GM12801 (cell line): ENCODE results near the gene NEU4.

Experiments used
- TF ChIP-seq, protein P1 (sequence below): IDR thresholded peaks from one replicate; pipeline ENCODE4 v1.5.1; 2011; ENCODE audit warnings: control low read depth; ENCODE audit not compliant: insufficient read length; ENCODE audit errors: extremely low read depth

Gene NEU4

DNA sequence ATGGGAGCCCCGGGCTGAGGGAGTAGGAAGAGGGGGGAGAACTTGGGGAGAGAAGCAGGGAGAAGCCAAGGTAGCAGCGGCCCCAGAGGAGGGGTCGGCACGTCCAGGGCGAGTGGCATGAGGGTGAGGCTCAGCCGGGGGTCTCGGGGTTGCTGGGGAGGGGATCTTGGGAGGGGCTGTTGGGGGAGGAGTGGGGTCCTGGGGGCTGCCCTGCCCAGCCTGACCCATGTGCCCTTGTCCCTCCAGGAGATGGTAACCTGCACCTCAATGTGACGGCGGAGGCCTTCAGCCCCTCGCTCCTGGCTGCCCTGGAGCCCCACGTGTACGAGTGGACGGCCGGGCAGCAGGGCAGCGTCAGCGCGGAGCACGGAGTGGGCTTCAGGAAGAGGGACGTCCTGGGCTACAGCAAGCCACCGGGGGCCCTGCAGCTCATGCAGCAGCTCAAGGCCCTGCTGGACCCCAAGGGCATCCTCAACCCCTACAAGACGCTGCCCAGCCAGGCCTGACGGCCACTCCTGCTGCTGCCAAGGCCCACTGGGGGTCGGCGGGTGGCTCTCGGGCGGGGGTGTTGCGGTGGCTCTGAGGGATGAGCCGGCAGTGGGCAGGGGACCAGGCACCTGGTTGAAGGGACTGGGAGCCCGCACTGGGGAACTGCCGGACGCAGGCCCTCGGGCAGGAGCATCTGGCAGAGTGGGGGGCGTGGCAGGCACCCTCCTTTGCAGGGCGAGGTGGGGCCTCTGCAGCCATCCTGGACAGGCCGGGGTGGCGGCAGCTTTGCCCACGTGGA lies 41.3 kb upstream of the NEU4 start:
- TF ChIP-seq, protein P1, sequence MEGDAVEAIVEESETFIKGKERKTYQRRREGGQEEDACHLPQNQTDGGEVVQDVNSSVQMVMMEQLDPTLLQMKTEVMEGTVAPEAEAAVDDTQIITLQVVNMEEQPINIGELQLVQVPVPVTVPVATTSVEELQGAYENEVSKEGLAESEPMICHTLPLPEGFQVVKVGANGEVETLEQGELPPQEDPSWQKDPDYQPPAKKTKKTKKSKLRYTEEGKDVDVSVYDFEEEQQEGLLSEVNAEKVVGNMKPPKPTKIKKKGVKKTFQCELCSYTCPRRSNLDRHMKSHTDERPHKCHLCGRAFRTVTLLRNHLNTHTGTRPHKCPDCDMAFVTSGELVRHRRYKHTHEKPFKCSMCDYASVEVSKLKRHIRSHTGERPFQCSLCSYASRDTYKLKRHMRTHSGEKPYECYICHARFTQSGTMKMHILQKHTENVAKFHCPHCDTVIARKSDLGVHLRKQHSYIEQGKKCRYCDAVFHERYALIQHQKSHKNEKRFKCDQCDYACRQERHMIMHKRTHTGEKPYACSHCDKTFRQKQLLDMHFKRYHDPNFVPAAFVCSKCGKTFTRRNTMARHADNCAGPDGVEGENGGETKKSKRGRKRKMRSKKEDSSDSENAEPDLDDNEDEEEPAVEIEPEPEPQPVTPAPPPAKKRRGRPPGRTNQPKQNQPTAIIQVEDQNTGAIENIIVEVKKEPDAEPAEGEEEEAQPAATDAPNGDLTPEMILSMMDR, result no peak

DNA sequence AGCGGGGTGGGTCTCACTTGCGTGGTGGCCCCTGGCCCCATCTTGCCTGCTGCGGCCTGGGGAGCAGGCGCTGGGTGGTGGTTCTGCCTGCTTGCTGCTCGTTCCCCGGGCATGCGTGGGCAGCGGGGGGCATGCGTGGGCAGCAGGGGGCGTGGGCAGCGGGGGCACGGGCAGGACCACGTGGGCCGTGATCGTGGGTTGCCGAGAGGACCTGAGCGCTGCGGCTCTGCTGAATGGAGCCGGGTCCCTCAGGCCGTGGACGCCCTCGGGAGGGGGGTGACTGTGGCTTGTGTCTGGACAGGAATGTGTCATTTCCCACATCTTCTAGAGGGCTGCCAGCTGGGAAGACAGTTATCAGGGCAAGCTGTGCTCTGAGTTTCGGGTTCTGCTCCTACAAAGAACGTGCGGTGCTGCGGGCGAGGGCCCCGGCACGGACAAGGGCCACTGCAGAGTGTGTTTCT lies 40.7 kb upstream of the NEU4 start:
- TF ChIP-seq, protein P1, result no peak

DNA sequence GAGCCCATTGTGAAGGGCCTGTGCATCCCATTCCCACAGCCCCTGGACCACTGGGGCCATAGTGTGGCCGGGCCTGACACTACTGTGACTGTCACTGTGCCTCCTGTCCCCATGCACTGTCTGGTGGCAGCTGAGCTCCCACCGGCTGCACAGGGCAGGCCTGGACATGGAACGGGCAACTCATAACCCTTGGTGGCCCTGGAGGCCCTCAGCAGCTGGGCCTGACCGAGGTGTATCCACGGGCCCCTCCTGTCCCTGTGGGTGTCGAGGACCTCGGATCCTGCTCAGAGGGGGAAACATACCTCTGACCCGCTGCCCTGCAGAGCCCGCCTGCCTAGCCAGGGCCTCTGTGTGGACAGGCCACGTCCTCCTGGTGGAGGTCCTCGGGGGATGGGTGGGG lies 40.1 kb upstream of the NEU4 start:
- TF ChIP-seq, protein P1, result no peak

DNA sequence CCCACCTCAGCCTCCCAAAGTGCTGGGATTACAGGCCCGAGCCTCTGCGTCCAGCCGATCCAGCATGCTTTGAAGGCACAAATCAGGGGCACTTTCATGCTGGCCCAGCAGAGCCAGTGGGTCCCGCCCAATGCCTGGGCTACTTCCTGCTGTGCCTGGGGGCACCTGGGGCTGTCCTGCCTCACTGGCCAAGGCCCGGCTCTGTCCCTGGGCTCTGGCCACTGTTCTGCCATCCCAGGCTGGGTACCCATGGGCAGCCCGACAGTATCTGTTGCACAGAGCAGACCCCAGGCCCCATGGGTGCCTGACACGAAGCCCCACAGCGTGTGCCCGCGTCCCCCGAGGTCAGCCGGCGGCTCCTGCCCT lies 39.2 kb upstream of the NEU4 start:
- TF ChIP-seq, protein P1, result no peak

DNA sequence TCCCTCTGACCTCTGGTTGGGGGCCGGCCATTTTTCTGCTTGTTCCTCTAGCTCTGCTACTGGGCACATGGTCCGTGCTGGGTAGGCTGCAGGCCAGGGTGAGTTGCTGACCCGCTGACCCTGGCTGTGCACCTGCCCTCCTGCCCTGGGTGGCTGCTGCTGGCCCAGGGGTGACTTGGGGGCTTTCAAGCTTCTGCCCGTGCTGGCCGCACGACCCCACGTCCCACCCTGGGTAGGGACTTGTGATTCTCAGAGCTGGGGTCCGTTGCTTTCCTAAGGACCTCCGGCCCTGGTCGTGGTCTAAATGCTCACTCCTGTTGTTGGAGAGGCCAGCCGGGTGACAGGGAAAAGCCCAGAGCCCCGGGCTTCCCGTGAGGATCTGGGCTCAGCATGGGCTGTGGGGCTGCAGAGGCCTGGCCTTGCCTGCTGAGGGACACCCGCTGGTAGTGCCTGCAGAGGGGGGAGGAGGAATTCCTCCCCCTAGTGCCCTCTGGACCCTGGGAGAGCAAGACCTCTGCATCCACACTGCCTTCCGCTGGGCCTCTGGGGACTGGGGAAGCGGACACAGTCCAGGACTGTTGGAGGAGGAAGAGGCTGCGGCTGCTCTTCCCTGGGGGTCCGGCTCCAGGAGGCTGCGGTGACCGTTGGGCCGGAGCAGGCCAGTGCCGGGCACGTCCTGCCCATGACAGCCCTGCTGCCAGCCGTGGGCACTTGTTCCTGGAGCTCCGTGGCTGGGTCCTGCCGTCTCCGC lies 38.6 kb upstream of the NEU4 start:
- TF ChIP-seq, protein P1, result no peak

DNA sequence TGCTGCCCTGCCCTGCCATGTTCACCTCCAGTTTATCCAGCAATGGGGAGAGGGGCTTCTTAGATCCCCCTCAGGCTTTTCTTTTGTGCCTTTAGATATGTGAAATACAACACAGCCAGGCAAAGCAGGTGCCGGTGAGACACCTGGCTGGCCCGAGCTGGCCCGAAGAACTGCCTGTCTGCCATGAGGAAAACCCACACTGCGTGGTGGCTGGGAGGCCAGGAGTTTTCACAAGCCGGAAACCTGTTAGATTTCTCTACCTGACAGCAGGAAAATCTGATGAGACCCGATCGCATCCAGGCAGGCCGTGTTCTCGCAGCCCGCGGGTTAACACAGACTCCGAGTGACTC lies 38.1 kb upstream of the NEU4 start:
- TF ChIP-seq, protein P1, result no peak

DNA sequence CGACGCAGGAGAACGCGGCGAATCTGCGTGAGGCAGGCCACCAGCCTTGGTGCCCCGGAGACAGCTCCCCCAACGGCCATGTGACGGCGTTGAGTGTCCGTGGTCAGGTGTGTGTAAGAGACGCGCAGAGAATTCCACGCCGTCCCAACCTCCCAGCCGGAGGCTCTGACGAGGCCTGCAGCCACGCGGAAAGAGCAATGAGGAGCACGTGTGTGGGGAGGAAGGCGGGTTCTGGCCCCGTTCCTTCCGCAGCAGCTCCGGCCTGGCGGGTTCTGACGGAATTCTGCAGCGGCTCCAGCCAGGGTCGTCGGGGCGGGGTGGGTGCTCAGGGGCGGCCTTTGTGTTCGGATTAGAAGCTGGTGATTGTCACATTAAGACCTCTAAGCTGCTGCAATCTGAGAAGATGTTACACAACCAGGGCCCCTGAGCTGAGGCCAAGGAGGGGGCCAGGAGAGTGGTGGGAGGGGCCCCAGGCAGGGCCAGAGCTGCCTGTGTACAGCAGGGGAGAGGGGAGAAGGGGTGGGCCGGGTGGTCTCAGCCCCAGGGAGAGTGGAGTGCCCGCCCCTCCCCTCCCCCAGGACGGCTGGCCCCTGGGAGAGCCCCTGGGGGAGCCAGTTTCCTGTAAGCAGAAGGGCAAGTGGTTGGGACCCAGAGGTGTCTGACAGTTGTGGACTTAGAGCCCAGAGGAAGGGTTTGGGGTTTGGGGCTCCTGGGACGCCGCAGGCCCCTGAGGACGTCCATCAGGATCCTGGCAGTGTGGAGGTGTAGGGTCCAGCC lies 37.5 kb upstream of the NEU4 start:
- TF ChIP-seq, protein P1, result no peak
